Measurements from ENCODE around the gene FAM13B. TPM values are rescaled to one million over a fixed set of nuclear protein-coding genes. Genes with fewer than 3 reads are reported as not detected.

Gene FAM13B
- total RNA-seq, result 9.9 and 24.5 TPM in 2 replicates

GRCh38 chr5:138032572-138033385, at the start of gene FAM13B:
FAM13B (minus strand) TSS chr5:138033079; CDS start chr5:138019111, 13,968 bp downstream.

GRCh38 chr5:137888863-137889759, 143.8 kb downstream of the FAM13B start, which contains the start of gene PKD2L2:
PKD2L2 (plus strand) TSS chr5:137889457; CDS start chr5:137889492, 35 bp downstream.

Other genes starting within 250 kb of the FAM13B start
- gene MYOT, start 165.2 kb downstream of the FAM13B start, total RNA-seq, result not detected in 2 replicates
- not detected in 2 replicates for gene PKD2L2, start 143.6 kb downstream of the FAM13B start, total RNA-seq
- not detected in 2 replicates for gene WNT8A, start 51.0 kb upstream of the FAM13B start, total RNA-seq
- 0.65 and 1.7 TPM in 2 replicates for gene NME5, start 106.3 kb upstream of the FAM13B start, total RNA-seq
- gene BRD8, start 145.6 kb upstream of the FAM13B start, total RNA-seq, result 23.5 and 45.7 TPM in 2 replicates
- gene KIF20A, start 146.0 kb upstream of the FAM13B start, total RNA-seq, result 43.3 and 65.7 TPM in 2 replicates
- gene CDC23, start 180.2 kb upstream of the FAM13B start, total RNA-seq, result 18.3 and 35.9 TPM in 2 replicates
- not detected in 2 replicates for gene GFRA3, start 241.5 kb upstream of the FAM13B start, total RNA-seq

Data from bladder microvascular endothelial cell (primary cell).